ENCODE measurements around the gene PRKCA.

Gene PRKCA

DNA sequence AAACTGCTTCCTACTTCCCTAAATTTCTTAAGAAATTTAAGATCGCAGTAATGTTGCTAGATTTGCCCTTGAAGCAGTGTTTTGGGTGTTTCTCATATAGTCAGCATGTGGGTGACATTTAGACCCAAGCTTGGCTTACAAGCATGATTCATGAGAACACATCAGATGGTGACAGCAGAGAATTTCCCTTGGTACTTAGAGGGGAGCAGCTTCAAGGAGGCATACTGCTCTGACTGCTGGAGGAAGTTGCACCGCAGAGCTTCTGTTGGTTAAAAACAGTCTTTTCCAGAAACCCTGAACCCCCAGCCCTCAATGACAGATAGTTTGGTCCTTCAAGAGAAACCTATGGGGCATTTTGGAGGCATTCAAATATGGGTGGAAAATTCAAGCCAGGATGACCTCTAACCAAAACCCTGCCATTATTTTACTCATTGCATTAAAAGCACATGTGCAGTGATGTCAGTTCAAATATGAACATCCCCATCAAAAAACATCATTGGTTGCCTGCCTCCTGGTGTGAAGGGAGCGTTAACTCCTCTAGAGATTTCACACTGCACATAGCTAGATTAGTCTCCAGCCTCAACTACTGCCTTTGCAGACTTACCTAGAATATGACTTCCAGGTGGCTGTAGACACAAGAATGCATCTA lies 331.0 kb downstream of the PRKCA start:
- no peak for FAIRE-seq

DNA sequence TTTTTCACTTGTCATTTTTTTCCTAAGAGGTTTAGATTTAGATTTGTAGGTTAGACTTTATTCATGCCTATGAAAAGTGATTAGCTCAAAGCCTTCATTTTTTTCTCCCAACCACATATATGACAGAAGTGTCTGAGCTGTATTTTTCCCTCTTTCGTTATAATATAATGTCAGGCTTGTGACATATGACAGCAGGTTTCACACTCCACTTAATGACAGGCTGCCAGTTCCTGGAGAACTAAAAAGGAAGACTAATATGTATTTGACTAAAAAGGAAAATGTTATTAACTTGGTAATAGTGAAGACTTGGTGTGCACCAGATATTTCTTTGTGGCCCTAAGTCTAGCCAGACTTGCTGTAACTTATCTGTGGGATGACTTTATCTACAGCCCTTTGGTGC lies 331.8 kb downstream of the PRKCA start:
- FAIRE-seq, result no peak

DNA sequence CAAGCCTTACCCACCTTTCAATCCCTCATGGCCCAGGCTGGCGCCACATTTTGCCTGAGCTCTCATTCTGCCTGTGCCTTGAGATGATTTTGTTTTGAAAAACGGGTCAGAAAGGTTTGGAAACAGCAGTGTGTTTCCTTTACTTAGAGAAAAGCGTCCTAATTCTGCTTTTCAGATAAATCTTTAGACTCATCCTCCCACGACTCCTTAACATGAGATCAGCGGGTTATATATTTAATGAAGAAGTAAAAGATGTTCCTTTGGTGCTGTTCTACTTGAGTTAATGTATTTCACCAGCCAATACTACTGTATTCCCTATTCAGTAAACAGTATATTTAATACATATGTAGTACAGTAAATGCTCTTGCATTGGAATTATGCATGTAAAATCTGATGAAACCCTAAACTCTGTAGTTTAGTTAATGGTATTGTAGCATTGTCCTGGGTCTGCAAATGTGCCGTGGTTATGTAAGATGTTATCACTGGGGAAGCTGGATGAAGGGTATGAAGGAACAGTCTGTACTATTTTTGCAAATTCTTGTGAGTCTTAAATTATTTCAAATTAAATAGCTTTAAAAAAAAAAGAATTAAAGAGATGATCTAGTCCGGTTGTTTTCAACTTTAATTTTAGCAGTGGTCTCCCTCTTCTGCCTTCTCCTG lies 333.1 kb downstream of the PRKCA start:
- no peak for FAIRE-seq

DNA sequence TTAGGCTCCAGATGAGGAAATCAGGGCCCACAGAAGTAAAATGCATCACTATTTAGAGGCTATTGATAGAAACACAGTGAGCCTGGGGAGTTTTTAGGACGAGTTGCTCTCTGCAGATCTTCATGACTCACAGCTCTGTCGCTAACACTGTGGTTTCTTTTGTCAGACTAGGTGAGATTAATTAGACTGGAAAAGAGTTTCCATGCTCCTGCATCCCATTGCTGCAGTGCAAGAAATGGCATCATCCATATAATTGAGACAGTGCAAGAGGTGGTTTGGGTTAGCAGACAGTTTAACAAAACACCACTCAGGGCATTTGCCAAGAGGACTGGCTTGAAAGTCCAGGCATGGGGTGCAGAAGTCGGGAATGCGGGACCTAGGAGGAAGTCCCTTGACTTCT lies 333.7 kb downstream of the PRKCA start:
- no peak for FAIRE-seq

DNA sequence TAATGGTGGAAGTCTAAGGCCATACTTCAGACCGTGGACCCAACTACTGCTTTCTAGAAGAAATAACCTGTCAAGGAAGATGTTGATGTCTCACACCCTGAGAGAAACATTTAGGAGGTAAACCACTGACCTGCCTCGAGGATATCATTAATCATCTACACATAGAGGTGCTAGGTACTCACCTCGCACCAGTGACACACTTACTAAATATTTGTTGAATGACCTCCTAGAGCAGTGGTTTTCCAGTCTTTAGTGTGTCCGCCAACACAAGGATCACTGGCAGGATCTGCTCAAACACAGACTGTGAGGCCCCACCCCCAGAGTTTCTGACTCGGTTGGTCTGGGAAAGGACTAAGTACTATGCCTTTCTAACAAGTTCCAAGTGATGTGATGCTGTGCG lies 335.1 kb downstream of the PRKCA start:
- no peak for FAIRE-seq

DNA sequence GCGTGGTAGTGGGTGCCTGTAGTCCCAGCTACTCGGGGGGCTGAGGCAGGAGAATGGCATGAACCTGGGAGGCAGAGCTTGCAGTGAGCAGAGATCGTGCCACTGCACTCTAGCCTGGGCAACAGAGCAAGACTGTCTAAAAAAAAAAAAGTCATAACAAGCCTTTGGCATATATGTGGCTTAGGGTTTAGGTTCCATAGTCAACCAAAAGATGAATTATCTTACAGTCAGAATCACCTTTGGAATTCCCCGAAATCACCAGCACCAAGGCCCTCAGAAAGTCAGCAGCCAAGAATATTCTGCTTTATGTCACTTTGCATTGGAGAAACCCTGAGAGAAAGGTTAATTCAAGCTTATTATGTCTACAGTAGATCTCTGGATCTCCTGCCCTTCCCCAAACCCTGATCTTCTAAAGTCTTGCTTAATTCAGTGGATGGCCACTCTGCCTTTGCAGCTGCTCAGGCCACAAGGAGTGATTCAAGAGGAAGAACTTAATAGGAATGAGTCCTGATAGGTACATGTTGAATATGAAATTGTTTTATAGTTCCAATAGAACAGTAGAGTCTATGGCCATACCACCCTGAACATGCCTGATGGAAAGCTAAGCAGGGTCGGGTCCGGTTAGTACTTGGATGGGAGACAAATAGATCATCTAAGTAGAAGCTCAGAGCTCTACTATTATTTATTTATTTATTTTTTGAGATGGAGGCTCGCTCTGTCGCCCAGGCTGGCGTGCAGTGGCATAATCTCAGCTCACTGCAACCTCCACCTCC lies 336.5 kb downstream of the PRKCA start:
- FAIRE-seq, result no peak

DNA sequence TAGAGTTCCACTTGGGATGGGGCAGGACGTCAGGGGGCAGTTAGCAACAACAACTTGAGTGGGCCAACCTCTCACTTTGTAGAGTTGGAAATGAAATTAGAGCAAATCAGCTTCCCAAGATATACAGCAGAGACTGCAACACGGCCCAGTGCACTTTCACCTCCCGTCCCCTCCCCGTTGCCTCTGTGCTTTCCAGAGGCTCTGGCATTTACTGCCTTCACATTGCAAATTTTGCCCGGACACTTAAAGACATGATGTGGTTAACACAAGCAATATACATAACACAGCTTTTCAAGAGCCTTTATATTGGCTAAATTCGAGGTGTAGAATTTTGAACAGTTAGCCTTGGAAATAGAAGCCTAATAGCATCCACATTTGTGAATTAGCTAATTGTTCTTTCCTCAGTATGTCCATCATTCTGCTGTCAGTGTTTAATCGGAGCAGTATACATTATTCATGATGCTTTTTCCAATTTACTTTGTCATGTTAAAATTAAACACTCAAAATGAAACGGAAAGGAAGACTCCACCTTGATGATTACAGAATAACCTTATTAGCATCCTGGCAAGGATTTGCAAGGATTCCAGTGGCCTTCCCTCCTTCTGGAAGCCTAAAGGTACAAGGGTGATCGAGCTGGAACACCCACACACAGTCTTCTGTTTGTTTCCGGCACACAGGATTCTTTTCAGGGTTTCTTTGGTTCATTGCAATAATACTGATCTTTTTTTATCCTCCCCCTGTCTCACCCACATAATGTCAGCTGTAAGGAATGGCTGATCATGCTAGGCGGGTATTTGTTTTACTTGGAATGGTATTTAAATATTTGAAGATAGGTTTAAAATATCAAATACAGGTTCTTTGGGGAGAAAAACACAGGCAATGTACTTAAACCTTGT lies 341.6 kb downstream of the PRKCA start:
- no peak for FAIRE-seq

DNA sequence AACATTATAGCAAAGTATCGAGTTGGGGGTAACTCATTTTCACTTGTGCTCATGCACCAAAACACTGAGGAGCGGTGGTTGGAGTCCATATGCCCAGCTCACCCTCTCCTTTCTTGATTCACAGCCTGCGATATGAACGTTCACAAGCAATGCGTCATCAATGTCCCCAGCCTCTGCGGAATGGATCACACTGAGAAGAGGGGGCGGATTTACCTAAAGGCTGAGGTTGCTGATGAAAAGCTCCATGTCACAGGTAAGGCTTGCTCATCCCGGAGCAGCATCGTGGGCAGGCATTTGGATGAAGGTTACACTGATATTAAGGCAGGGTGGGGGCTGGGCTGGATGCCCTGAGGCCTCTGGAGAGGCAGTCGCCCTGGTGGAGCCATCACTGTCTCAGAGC lies 342.8 kb downstream of the PRKCA start:
- no peak for FAIRE-seq

DNA sequence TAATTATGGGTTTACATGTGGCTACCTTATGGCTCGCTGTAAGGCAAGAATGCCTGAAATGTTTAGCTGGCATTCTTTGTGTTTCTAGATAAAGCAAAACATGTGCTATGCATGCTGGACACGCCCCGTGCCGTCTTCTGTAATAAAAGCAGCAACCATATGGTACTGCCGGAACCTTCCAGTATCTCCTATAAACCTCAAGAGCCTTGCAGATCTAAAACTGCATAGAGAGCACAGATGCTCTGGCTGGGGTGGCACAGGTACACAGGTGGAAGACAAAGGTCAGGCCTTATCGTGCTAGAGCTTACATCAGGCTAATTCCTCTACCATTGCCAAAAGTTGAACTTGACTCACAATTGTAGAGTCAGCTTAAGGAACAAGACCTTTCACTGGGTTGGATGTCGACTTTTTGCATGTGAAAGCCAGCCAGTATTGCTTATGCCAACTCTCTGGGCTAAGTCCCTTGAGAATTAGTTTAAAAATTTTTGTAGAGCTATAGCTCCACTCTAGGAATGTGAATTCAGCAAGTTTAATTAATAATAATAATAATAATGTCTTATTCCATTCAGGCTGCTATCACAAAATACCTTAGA lies 345.1 kb downstream of the PRKCA start:
- no peak for FAIRE-seq

DNA sequence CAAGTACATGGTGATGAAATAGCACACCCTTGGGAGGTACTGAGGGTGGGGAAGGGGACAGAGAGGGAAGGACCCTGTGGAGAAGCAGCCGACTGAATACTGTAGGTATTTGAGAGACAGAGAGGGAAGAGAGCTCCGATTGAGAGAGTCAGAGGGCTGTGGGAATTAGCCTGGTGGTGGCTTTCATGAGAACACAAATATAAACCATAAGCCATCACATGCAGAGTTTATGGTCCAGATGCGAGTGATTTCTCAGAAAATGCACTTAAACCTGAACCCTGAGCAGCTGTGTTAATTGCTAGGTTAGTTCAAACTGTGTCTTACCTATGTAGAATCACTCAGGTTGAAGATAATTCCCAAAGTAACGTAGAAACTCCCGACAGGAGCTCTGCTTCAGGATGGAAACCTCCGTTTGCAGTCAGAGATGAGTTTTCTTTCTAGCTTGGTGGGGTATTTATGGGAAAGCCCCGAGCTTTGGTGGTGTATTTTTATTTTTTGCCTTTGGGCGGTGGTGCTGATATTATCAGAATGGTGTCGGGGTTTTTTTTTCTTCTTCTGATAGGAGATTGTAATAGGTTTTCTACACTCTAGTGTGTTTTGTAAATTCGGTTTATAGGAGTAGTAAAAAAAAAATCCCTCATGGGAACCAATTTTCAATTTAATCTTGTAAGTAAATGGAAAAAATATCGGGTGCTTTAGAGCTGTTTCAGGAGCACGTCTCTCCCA lies 347.6 kb downstream of the PRKCA start:
- FAIRE-seq, result no peak

DNA sequence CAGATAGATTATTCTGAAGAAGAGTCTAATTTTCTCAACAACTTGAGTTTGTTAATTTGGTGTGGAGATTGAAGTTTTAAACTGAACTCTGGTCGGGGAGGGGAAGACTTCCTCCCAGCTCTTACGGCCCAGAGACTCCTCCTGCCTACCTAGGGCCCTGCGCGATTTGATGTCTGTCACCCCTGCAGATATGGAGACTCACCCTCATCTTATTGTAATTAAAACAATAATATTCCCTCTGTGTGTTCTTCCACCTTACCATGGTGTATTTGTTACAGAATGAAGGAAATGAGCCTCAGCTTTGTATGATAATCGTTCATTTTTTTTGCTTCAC lies 348.1 kb downstream of the PRKCA start:
- no peak for FAIRE-seq

DNA sequence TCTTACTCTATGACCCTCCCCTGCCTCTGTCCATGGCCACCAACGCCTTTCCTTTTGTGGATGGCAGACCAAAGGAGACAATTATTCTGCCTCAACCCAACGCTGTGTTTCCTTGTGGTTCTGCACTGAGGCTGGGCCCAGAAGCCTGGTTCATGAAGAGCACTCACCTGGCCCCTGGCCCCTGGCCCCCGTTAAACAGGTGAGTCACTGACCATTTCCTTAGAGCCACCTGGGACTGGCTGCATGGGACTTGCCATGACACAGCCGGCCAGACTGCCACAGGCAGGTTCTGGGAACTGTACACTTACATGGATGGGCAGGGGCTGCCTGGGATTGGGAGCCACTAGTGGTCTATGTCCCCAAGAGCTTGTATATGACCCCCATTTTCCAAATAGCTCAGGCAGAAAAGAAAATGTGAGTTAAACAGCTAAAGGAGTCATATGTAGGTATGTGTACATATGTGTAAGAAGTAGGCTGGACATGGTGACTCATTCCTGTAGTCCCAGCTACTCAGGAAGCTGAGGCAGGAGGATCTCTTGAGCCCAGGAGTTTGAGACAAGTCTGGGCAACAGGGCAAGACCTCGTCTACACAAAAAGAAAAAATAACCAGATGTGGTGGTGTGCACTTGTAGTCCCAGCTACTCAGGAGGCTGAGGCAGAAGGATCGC lies 350.6 kb downstream of the PRKCA start:
- no peak for FAIRE-seq

DNA sequence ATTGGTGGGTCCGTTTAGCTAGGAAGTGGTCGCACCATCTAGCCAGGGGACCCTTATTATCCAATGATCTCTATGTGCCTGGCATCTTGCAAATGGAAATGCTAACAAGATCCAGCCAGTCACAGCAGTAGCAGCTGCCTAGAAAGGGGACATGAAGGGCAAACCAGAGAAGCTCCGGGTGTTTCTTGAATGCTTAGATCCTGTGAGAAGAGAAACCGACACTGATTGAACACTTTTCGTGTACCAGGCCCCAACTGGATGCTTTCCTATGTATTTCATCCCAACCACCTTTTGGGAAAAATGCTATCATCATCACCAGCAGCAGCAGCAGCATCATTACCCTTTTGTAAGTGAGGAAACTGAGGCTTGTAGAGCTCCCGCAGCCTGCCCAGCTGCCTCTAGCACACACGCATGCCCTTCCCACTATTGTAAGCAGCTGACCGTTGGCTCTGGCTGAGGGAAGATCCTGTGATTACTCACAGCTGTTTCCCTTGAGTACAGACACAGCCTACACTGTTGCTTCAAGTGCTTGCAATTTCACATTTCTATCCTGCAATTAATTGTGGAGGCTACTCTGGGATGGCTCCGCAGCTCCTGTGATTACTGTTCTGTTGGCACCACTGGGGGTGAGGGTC lies 351.8 kb downstream of the PRKCA start:
- no peak for FAIRE-seq

DNA sequence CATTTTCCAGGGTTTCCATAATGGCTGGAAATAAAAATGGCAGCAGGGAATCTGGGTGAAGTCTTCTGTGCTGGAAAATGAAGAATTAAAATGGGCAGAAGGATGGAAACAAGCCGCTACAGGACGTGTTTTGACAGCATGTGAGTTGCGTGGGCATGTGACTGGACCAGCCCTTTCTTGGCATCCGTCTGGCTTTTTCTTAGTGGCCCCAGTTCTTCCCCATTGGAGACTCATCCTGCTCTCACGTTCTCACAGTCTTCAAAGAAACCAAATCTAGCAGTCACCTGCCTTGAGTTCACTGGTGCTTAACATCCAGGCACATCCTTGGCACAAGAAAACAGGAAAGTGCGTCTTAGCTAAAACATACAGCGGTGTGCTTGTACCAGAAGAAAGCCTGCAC lies 352.4 kb downstream of the PRKCA start:
- FAIRE-seq, result no peak

DNA sequence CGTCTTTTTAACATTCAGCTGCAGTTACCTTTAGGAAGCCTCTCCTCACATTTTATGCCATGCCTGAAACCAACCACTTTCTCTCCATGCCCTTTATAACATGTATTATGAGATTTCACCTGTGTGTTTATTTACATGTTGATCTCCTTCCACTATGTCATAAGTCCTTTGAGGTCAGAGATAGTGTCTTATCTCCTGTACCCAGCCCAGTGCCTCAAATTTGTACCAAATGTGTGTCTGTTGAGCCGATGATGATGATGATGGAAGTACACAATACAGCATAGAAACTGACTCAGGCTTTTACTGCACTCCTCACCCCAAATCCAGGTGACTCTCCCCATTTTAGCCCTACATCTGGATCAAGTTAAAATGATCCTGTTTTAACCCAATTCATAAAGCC lies 353.0 kb downstream of the PRKCA start:
- FAIRE-seq, result no peak

DNA sequence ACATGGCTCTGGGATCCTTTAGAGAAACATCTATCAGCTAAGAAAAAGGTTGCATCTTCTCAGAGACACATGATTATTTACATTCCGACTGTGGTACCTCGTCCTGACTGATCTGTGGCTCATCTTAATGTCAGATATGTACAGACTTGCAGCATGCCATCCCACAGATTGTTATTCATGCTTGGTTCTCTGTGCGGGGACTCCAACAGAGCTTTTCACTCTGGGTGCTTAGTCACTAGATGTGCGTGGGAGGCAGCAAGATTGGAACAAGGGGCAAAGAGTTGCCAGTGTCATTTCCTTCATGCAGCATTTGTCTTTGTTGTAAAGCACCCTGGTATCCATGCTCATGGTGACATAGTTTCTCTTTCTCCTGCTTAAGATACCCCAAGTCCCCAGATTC lies 353.4 kb downstream of the PRKCA start:
- no peak for FAIRE-seq

DNA sequence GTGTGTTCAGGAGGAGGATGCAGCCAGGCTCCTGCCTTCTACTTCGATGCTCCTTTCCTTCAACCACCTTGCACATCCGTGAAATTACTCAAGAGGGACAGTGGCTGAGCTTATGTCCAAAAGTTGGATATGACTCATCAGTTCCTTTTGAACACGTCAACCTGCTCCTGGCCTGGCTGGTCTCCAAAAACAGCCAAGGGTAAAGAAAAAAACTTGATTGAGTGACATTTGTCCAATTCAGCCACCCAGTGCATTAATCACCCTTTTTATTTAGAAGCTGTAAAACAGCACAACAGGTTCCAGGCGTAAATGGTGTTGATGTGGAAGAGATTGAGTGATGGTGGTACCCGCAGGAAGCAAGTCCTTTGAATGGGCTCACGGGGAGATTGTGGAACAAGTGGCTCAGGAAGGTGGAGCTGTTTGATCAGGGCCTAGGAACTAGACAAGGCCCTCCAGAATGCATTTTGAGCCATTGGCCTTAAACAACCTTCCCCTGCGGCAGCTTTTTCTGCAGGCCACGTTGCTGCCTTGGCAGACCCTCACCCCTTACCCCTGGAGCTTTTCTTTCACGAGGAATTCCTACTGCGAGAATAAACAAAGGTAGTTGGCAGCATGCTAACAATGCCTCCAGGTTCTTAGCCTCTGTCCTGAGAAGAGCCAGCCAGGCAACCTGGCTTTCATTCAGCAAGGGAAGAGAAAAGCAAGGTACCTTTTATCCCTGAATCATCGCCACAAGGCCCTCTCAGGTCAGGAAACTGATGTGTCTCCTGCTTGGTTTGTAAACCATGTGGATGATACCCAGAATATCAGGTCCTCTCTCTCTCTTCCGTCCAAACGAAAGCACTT lies 359.2 kb downstream of the PRKCA start:
- no peak for FAIRE-seq

DNA sequence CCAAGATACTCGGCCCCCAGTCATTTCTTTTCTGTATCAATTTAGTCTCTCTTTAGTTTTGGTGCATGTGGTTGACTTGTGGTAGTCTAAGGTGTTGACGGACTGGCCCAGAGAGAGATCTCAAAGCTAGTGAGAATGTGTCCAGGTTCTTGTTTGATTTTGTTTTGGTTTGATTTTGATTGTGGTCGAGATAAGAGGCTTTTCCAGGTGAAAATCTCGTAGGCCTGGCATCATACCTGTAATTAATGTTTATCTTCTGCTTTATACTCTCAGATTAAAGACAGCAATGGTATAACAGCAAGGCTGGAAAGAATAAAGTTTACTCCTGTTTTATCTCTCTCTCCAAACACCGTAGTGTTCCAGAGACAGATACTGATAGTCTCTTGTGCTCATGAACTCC lies 360.1 kb downstream of the PRKCA start:
- no peak for FAIRE-seq

DNA sequence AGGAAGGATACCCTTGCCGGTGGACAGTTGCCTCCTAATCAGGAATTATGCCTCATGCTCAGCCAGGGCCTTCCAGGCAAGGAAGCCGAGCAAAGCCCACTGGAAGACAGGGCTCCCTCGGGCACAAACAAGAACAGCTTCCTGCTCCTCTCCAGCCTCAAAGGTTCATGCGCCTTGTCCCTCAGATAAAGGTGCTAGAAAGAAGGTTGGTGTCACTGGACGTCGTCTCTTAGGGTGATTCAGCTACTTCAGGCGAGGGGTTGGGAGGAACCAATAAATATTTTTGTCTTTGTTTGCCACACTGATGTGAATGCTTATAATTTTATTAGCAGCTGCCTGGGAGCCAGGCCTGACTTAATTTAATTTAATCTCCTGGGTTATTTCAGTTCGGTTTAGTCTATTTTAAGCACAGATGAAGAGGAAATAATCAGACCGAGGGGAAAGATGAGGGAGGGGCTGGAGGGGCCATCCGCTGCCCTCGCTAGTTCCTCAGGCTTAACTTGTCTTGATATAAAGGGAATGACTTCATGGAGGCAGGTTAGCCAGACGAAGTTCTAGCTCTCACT lies 360.7 kb downstream of the PRKCA start:
- no peak for FAIRE-seq

DNA sequence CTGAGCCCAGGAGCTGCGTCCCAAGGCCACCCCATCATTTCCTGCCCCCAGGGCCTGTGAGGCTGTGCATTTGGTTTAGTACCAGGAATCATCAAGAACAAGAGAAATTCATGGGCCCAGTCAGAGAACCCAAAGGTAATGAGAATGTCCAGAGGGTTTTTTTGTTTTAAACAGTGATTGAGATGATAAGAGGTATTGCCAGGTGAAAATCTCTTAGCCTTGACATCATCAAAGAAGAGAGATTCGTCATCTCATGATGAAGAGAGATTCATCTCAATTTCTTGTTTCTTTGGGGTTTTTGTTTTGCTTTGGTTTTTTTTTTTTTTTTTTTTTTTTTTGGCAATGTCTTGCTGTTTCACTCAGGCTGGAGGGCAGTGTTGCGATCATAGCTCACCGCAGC lies 361.9 kb downstream of the PRKCA start:
- FAIRE-seq, result no peak

All from endometrium (tissue), 2 donors.